GM12878 (cell line): ENCODE measurements around the gene SSR3.

ENCODE experiments used
- ATF2 ChIP-seq: IDR thresholded peaks from 2 replicates; pipeline ENCODE4 v1.6.1; 2012; ENCODE audit warnings: low read length, inconsistent platforms
- CHD2 ChIP-seq: IDR thresholded peaks from 2 replicates; pipeline ENCODE4 v1.6.1; 2011; ENCODE audit warnings: low read depth, low read length, improper control_type of control experiment, borderline replicate concordance
- HCFC1 ChIP-seq: fragments of 150-350 bp; IDR thresholded peaks from 2 replicates; pipeline ENCODE4 v1.6.1; 2014; ENCODE audit warnings: low read length
- KDM1A ChIP-seq: fragments of 200-600 bp; sonication (generic); IDR thresholded peaks from 2 replicates; pipeline ENCODE4 v1.6.1; 2016; ENCODE audit warnings: borderline replicate concordance
- MAX ChIP-seq: IDR thresholded peaks from 2 replicates; pipeline ENCODE4 v1.6.1; 2012; ENCODE audit warnings: low read depth, low read length, improper control_type of control experiment
- NR2C2 ChIP-seq: IDR thresholded peaks from 2 replicates; pipeline ENCODE4 v1.6.1; 2011; ENCODE audit warnings: borderline replicate concordance, low read depth; ENCODE audit not compliant: control insufficient read depth, insufficient read length
- TCF3 ChIP-seq: IDR thresholded peaks from 2 replicates; pipeline ENCODE4 v1.6.1; 2012; ENCODE audit warnings: low read depth, mild to moderate bottlenecking, low read length, borderline replicate concordance; ENCODE audit not compliant: insufficient read depth

DNA sequence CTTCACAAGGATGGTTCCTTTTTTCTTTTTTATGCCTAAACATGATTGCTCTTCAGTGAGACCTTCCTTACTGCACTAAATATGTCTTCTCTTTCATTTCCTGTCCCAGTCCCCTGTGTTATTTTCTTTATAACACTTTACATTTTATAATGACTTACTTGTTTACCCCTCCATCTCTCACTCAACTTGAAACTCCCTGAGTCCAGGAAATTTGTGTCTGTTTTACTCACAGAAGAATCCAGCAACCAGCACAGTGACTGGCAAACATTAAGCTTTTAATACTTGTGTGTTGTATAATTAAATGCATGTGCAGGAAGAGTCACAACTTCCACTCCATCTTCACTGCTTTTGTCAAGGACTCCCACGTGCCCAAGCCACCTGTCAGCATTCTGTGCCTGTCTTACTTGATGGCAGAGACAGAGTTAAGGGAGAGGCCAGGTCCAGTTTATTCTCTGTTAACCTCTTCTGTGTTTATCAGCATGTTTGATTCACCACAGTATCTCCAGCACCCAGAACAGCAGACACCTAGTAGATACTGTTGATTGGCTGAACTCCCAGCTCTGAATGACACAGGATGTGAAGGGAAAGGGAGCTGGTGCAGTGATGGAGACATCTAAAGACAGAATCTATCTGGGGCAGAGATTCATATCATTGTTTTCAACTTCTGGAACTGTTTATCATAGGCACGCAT, 42.8 kb downstream of the SSR3 start:
- TF ChIP-seq HCFC1 (no peak), KDM1A (no peak), CHD2 (no peak), NR2C2 (no peak), MAX (no peak), TCF3 (no peak), ATF2 (no peak)
